Activated T-helper 2 cell treated with anti-CD3 and anti-CD28 coated beads, Interferon-gamma antibody, Interleukin-2, Interleukin-4, amounts not matched to agents 10 μg/mL and 5 μg/mL and 100 μg/mL, durations not matched to agents 14 hours and 24 hours and 36 hours (primary cell): Measurements from ENCODE around the gene APOL2. TPM values are rescaled to one million over a fixed set of nuclear protein-coding genes. Genes with fewer than 3 reads are reported as not detected.

ENCODE experiments used
- DNase-seq: peaks from one replicate; pipeline ENCODE4 v3.0.0; 2021; ENCODE audit warnings: low spot score
- H3K27ac Mint-ChIP-seq: one replicate; pipeline ENCODE4 v1.8.0; 2021; ENCODE audit warnings: mixed read lengths
- H3K27me3 Mint-ChIP-seq: one replicate; pipeline ENCODE4 v1.8.0; 2021; ENCODE audit warnings: low read depth, mixed read lengths
- H3K36me3 Mint-ChIP-seq: one replicate; pipeline ENCODE4 v1.8.0; 2021; ENCODE audit warnings: low read depth, mixed read lengths
- H3K4me1 Mint-ChIP-seq: one replicate; pipeline ENCODE4 v1.8.0; 2021; ENCODE audit warnings: low read depth, mixed read lengths
- H3K4me3 Mint-ChIP-seq: one replicate; pipeline ENCODE4 v1.8.0; 2021; ENCODE audit warnings: low read depth, mild to moderate bottlenecking, moderate library complexity, mixed read lengths
- H3K9me3 Mint-ChIP-seq: one replicate; pipeline ENCODE4 v1.8.0; 2021; ENCODE audit warnings: mixed read lengths
- intact Hi-C: fragments of 100-400 bp; cut with micrococcal nuclease; formaldehyde crosslinking; loops from one replicate; pipeline ENCODE4 v1.15.1; 2023
- total RNA-seq: library from RNA; stranded (reverse); gene quantifications from 2 replicates; pipeline ENCODE4 v1.2.3, GENCODE V29; 2022

Gene APOL2
- total RNA-seq, 1 donor from 2014 or later = 55.4 TPM

GRCh38 chr22:36245805-36246356, 6.6 kb upstream of the APOL2 start:
- Mint-ChIP-seq H3K27me3 (no peaks in the 10 kb centered on the region), H3K27ac (no peak overlapping the region)

GRCh38 chr22:36244522-36245391, 5.4 kb upstream of the APOL2 start:
- H3K36me3 Mint-ChIP-seq = no peaks in the 10 kb centered on the region
- no peaks in the 10 kb centered on the region for H3K27me3 Mint-ChIP-seq
- peaks cover 3% of the 10 kb centered on the region for H3K4me1 Mint-ChIP-seq
- intact Hi-C loops = no loop called here
- no peak overlapping the region for H3K27ac Mint-ChIP-seq
- no peak for DNase-seq
- no peak overlapping the region for H3K4me3 Mint-ChIP-seq
- peaks cover 24% of the 10 kb centered on the region for H3K9me3 Mint-ChIP-seq

More at GRCh38 chr22:36245805-36246356, 6.6 kb upstream of the APOL2 start:
- DNase-seq = no peak
- intact Hi-C loops = no loop called here
- Mint-ChIP-seq H3K9me3 (peaks cover 24% of the 10 kb centered on the region), H3K36me3 (no peaks in the 10 kb centered on the region), H3K4me3 (no peak overlapping the region), H3K4me1 (no peaks in the 10 kb centered on the region)

DNA sequence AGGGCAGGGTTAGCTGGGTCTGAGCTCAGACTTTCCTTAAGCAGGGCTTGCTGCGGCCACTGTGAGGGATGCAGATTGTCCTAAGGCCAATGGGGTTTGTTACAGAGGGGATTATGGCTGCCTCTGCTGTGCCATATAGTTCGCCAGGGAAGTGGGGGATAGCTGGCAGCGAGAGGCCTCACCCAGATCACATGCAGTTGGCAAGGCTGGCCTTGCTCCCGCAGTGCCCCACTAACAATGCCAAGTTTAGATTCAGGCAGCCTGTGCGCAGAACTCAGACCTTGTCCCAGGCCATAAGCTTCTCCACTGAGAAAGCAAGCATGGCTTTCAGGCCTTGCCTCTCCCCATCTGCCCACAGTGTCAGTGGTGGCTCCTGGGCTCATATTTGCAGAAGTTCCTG, 4.7 kb upstream of the APOL2 start:
- Mint-ChIP-seq H3K4me1 (peaks cover 7% of the 10 kb centered on the region), H3K27me3 (no peaks in the 10 kb centered on the region), H3K9me3 (peaks cover 21% of the 10 kb centered on the region), H3K4me3 (no peak overlapping the region), H3K36me3 (peaks cover 5% of the 10 kb centered on the region), H3K27ac (no peak overlapping the region)
- intact Hi-C loops = no loop called here
- no peak for DNase-seq

DNA sequence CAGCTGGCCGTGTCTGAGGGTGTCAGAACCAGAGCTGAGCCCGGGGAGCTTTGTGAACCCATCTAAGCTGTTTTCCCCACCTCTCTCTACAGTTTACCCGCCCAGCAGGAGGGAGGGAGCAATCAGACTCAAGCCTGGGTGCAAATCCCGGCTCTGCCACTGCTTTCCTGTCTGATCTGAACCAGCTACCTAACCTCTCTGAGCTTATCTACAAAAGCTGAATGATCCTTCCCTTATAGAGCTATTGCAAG, 252 bp downstream of the APOL2 start:
- peak overlapping the region; percentile 95 for H3K4me3 Mint-ChIP-seq
- H3K9me3 Mint-ChIP-seq = peaks cover 18% of the 10 kb centered on the region
- peaks cover 46% of the 10 kb centered on the region for H3K36me3 Mint-ChIP-seq
- peaks cover 39% of the 10 kb centered on the region for H3K4me1 Mint-ChIP-seq
- DNase-seq = no peak
- no peaks in the 10 kb centered on the region for H3K27me3 Mint-ChIP-seq
- H3K27ac Mint-ChIP-seq = peak overlapping the region; percentile 93
- intact Hi-C loops = loop anchor here (1.0 to 2.0 kb wide), 5 partner anchors 14 to 590 kb away; partner anchors contain the start of genes APOL1, APOL3 and APOL6

DNA sequence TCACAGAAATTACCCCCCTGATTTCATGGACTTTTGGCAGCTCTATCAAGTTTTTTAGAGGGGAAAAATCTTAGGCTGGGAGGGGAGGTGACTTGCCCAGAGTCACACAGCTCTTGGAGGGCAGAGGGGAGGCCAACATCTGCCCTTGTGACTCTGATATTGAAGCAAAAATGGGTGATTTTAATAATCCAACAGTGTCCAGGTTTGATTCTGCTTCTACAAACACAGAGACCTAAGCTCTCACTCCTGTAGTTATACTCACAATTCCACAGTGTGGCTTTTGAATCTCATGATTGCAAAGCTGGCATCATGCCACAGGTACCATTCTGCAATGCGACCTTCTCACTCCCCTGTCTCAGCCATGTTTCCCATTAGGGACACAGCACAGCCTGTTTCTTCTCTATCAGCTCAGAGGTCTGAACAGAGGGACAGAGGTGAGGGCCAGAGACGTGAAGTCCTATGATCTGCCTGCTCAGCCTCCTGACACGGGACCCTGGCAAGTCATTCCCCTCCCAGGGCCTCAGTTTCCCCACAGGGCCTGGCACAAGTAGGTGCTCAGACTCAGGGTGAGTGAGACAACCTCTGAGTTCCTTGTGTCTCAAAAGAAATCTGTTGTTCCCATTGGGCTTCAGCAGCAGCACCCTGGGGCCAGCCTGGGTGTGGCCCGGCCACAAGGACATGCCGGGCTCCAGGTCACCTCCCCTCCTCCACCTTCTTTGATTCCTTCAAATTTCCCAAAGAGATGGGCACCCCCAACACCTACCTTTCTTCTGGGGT, 766 bp downstream of the APOL2 start:
- no peak for DNase-seq
- Mint-ChIP-seq H3K36me3 (peaks cover 51% of the 10 kb centered on the region), H3K27me3 (no peaks in the 10 kb centered on the region), H3K4me3 (peak overlapping the region; percentile 95), H3K4me1 (peaks cover 42% of the 10 kb centered on the region), H3K9me3 (peaks cover 18% of the 10 kb centered on the region), H3K27ac (peak overlapping the region; percentile 93)
- intact Hi-C loops = loop anchor here (1.0 to 2.0 kb wide), 5 partner anchors 15 to 590 kb away; partner anchors contain the start of genes APOL1, APOL3 and APOL6

GRCh38 chr22:36237462-36238372, 1.6 kb downstream of the APOL2 start:
- Mint-ChIP-seq H3K4me3 (peak overlapping the region; percentile 95), H3K4me1 (peaks cover 42% of the 10 kb centered on the region), H3K36me3 (peaks cover 59% of the 10 kb centered on the region), H3K9me3 (peaks cover 16% of the 10 kb centered on the region), H3K27ac (peak overlapping the region; percentile 93), H3K27me3 (no peaks in the 10 kb centered on the region)
- DNase-seq = no peak
- intact Hi-C loops = loop anchor here (2.0 kb wide), 3 partner anchors 39 to 589 kb away; partner anchors contain the start of genes APOL3 and APOL6

DNA sequence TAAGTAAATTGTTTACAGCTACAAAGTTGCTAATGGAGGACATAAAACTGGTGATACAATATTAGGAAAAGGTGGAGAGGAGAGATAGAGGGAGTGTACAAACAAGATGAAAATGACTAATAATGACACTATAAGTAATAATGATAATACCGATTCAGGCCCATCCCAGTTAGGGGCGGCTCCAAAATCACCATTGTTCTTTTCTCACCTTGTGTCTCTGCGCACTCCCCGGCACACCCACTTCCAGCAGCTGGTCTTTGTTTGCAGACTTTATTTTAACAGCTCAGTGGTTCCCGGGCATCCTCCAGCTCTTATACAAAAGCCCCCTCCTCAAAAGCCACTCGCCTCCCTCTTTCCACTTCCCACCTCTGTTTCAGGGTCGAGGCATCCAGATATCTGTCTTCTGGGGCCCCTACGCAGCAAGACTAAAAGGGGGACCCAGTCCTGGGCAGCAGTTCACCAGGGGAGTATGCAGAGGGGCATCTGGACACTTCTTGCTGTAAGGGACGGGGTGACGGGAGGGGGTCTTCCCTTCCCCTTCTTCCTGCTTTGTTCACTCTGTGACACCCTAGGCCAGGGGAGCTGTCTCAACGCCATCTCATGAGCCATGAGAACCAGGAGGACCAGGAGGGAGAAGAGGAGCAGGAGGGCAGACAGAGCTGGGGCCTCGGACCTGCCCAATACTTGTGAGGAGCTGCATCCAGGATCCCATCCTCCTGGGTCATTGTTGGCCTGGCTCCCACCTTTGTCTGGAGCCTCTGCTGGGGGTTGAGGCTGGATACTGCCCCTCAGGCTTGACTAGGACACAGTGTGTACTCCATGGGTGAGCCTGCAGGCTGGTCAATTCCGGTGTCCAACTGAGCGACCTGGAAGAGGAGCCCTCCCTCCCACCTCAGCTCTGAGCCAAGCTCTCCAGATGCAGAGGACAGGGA, 2.7 kb downstream of the APOL2 start:
- H3K27me3 Mint-ChIP-seq = no peaks in the 10 kb centered on the region
- DNase-seq = no peak
- H3K4me3 Mint-ChIP-seq = peak overlapping the region; percentile 54
- intact Hi-C loops = no loop called here
- H3K36me3 Mint-ChIP-seq = peaks cover 70% of the 10 kb centered on the region
- no peak overlapping the region for H3K27ac Mint-ChIP-seq
- peaks cover 42% of the 10 kb centered on the region for H3K4me1 Mint-ChIP-seq
- peaks cover 11% of the 10 kb centered on the region for H3K9me3 Mint-ChIP-seq

DNA sequence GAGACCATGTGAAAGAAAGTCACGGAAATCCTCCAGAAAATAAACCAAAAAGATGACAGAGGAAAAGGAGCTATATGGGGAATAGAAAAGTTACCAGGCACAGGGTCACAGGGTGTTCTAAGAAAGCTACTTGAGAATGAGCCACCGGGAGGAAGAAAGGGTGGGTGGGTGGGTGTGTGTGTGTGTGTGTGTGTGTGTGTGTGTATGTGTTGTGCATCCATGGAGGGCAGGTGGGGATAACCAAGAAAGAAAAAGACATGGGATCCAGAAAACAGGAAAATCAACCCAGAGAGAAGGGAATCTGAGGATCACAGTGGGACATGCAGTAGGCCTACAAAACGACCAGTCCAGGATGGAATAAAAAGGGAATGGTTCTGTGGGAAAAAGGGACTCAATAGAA, 3.7 kb downstream of the APOL2 start:
- peak overlapping the region; percentile 54 for H3K4me3 Mint-ChIP-seq
- H3K27ac Mint-ChIP-seq = peak overlapping the region; percentile 54
- no peak for DNase-seq
- H3K27me3 Mint-ChIP-seq = no peaks in the 10 kb centered on the region
- H3K4me1 Mint-ChIP-seq = peaks cover 44% of the 10 kb centered on the region
- H3K9me3 Mint-ChIP-seq = peaks cover 11% of the 10 kb centered on the region
- intact Hi-C loops = no loop called here
- H3K36me3 Mint-ChIP-seq = peaks cover 80% of the 10 kb centered on the region

GRCh38 chr22:36234919-36235318, 4.4 kb downstream of the APOL2 start:
- Mint-ChIP-seq H3K27ac (peak overlapping the region; percentile 34), H3K4me1 (peaks cover 43% of the 10 kb centered on the region), H3K27me3 (no peaks in the 10 kb centered on the region), H3K9me3 (peaks cover 11% of the 10 kb centered on the region), H3K36me3 (peaks cover 87% of the 10 kb centered on the region), H3K4me3 (peak overlapping the region; percentile 54)
- no peak for DNase-seq
- intact Hi-C loops = no loop called here

DNA sequence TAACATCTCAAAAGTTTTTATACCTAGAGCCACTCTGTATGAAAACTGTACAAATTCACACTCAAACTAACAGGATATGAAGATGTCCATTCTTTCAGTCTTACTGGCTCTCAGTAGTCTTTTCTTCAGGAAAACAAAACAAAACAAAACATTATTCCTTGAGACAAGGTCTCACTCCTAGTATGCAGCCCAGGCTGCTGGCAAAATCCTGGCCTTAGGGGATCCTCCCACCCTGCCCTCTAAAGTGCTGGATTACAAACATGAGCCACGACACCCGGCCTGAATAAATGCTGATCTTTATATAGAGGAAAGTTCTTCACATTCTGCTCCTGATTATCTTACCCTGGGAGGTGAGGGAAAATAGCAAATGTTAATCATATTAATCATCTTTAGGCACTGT, 5.1 kb downstream of the APOL2 start:
- Mint-ChIP-seq H3K36me3 (peaks cover 90% of the 10 kb centered on the region), H3K9me3 (peaks cover 11% of the 10 kb centered on the region), H3K4me3 (no peak overlapping the region), H3K4me1 (peaks cover 39% of the 10 kb centered on the region), H3K27ac (peak overlapping the region; percentile 42), H3K27me3 (no peaks in the 10 kb centered on the region)
- no peak for DNase-seq
- intact Hi-C loops = no loop called here

GRCh38 chr22:36233796-36234195, 5.5 kb downstream of the APOL2 start:
- intact Hi-C loops = no loop called here
- no peaks in the 10 kb centered on the region for H3K27me3 Mint-ChIP-seq
- no peak overlapping the region for H3K27ac Mint-ChIP-seq
- peaks cover 39% of the 10 kb centered on the region for H3K4me1 Mint-ChIP-seq
- H3K4me3 Mint-ChIP-seq = no peak overlapping the region
- peaks cover 11% of the 10 kb centered on the region for H3K9me3 Mint-ChIP-seq
- no peak for DNase-seq
- H3K36me3 Mint-ChIP-seq = peaks cover 92% of the 10 kb centered on the region
